ENCODE data around the gene HAAO.

HAAO gene

GRCh38 chr2:42754776-42755140, 37.6 kb downstream of the HAAO start:
- 0 out of 2 replicates have a peak, but pooled peaks cover 2% of the 10 kb centered on the region for H3F3A ChIP-seq (ENCODE audit: control insufficient read depth, insufficient read depth)
- no peaks in the 10 kb centered on the region for H3K9me2 ChIP-seq (replicated peaks; ENCODE audit: control insufficient read depth, low read length)
- no peaks in the 10 kb centered on the region for H4K20me1 ChIP-seq (ENCODE audit: control insufficient read depth, insufficient read depth, low read depth, low read length)
- no peaks in the 10 kb centered on the region for H3K9me3 ChIP-seq (ENCODE audit: control insufficient read depth, insufficient read depth, low read length)
- TF ChIP-seq CTCF (IDR thresholded peaks at IDR 0.05; ENCODE audit: low read depth, low read length, poor library complexity, severe bottlenecking) (no peak), EZH2phosphoT487 (IDR thresholded peaks at IDR 0.05; ENCODE audit: borderline replicate concordance, low read length) (no peak)
- H3K36me3 ChIP-seq (ENCODE audit: control insufficient read depth, low read length): no peaks in the 10 kb centered on the region
- H3K4me2 ChIP-seq (ENCODE audit: low read length): peak overlapping the region; percentile 68; the same call in 1 of the 2 replicates
- peaks cover 41% of the 10 kb centered on the region for H3K4me1 ChIP-seq (ENCODE audit: control insufficient read depth, low read length)
- H3K4me3 ChIP-seq (ENCODE audit: low read length): no peak overlapping the region
- H3K27me3 ChIP-seq (ENCODE audit: control insufficient read depth, low read length): no peaks in the 10 kb centered on the region
- no peak overlapping the region for H3K27ac ChIP-seq (ENCODE audit: low read depth, low read length)
- H3K79me2 ChIP-seq (ENCODE audit: control insufficient read depth, low read length): no peaks in the 10 kb centered on the region

GRCh38 chr2:42754021-42754775, 38.2 kb downstream of the HAAO start:
- Histone ChIP-seq H3K36me3 (ENCODE audit: control insufficient read depth, low read length) (no peaks in the 10 kb centered on the region), H3K4me3 (ENCODE audit: low read length) (no peak overlapping the region), H3K27me3 (ENCODE audit: control insufficient read depth, low read length) (no peaks in the 10 kb centered on the region), H3K4me1 (ENCODE audit: control insufficient read depth, low read length) (peaks cover 41% of the 10 kb centered on the region), H3K79me2 (ENCODE audit: control insufficient read depth, low read length) (no peaks in the 10 kb centered on the region), H3K9me3 (ENCODE audit: control insufficient read depth, insufficient read depth, low read length) (no peaks in the 10 kb centered on the region), H3K27ac (ENCODE audit: low read depth, low read length) (peak overlapping the region; percentile 24; the same call in 1 of the 2 replicates), H4K20me1 (ENCODE audit: control insufficient read depth, insufficient read depth, low read depth, low read length) (no peaks in the 10 kb centered on the region), H3F3A (ENCODE audit: control insufficient read depth, insufficient read depth) (0 out of 2 replicates have a peak, but pooled peaks cover 2% of the 10 kb centered on the region), H3K9me2 (replicated peaks; ENCODE audit: control insufficient read depth, low read length) (no peaks in the 10 kb centered on the region), H3K4me2 (ENCODE audit: low read length) (peak overlapping the region; percentile 68)
- no peak for TF ChIP-seq EZH2phosphoT487 (IDR thresholded peaks at IDR 0.05; ENCODE audit: borderline replicate concordance, low read length)
- no peak for TF ChIP-seq CTCF (IDR thresholded peaks at IDR 0.05; ENCODE audit: low read depth, low read length, poor library complexity, severe bottlenecking)

GRCh38 chr2:42752816-42753813, 39.3 kb downstream of the HAAO start:
- no peaks in the 10 kb centered on the region for H3K27me3 ChIP-seq (ENCODE audit: control insufficient read depth, low read length)
- no peaks in the 10 kb centered on the region for H4K20me1 ChIP-seq (ENCODE audit: control insufficient read depth, insufficient read depth, low read depth, low read length)
- 0 out of 2 replicates have a peak overlapping the region, but pooled peaks have one; percentile 15 for H3K27ac ChIP-seq (ENCODE audit: low read depth, low read length)
- no peaks in the 10 kb centered on the region for H3K36me3 ChIP-seq (ENCODE audit: control insufficient read depth, low read length)
- no peaks in the 10 kb centered on the region for H3K9me3 ChIP-seq (ENCODE audit: control insufficient read depth, insufficient read depth, low read length)
- TF ChIP-seq CTCF (IDR thresholded peaks at IDR 0.05; ENCODE audit: low read depth, low read length, poor library complexity, severe bottlenecking) (no peak), EZH2phosphoT487 (IDR thresholded peaks at IDR 0.05; ENCODE audit: borderline replicate concordance, low read length) (no peak)
- H3F3A ChIP-seq (ENCODE audit: control insufficient read depth, insufficient read depth): 0 out of 2 replicates have a peak, but pooled peaks cover 2% of the 10 kb centered on the region
- H3K4me1 ChIP-seq (ENCODE audit: control insufficient read depth, low read length): peaks cover 41% of the 10 kb centered on the region
- H3K4me2 ChIP-seq (ENCODE audit: low read length): peak overlapping the region; percentile 68
- peak overlapping the region; percentile 36 for H3K4me3 ChIP-seq (ENCODE audit: low read length)
- H3K79me2 ChIP-seq (ENCODE audit: control insufficient read depth, low read length): no peaks in the 10 kb centered on the region
- no peaks in the 10 kb centered on the region for H3K9me2 ChIP-seq (replicated peaks; ENCODE audit: control insufficient read depth, low read length)
